Activated CD4-positive, alpha-beta T cell treated with anti-CD3 and anti-CD28 coated beads for 4 hours (primary cell): ENCODE results near the gene ZIC5.

ENCODE experiments used
- DNase-seq, 2 donors: peaks; one replicate each; pipeline ENCODE4 v3.0.0-alpha.2; 2020

ZIC5 gene

DNA sequence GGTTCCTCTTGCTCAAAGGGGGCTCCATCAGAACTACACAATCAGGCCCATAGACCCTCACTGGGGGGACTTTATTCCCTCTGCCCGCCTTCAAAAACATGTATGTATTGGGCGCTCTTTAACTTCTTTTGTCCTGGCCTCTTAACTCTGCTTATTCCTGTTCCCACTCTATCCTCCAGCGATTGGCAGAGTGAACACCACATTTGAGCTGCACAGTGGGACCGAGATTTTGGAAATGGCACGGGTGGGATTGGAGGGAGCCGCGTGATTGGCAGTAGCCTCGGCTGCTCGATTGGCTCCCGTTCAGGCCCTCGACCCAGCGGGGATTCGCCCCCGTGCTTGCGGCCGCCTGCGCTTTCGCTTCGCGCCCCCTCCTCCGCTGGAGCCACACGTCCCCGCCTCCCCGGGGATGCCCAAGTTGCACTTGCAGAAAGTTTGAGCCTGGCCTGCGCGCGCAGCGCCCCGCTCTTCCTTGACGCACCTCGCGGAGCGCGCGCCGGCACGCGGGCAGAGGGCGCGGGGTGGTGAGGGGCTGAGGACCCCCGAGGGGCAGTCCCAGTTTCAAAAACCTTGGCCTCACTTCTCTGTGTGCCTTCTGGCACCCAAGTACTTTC lies at the start of gene ZIC5:
ZIC5 (minus strand) TSS at position 192 of the 614 bp plus-strand sequence; CDS start at position 28, 164 bp downstream.
- DNase-seq = no peak

DNA sequence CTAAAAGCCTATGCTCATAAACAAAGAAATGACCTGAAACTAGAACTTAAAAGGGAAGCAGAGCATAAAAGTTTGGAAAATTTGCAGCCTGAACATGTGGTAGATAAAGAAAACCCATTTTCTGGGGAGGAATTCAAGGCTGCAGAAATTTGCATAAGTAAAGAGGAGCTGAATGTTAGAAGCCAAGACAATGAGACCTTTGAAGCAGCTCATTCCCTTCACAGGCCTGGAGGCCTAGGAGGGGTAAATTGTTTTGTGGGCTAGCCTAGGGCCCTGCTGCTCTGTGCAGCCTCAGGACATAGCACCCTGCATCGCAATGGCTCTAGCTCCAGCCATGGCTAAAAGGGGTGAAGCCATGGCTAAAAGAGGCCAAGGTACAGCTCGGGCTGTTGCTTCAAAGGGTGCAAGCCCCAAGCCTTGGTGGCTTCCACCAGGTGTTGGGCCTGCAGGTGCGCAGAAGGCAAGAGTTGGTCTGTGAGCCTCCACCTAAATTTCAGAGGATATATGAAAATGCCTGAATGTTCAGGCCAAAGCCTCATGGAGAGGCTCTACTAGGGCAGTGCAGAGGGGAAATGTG lies 48.3 kb upstream of the ZIC5 start:
- no peak for DNase-seq

- DNase-seq = no peak
Measured at GRCh38 chr13:100014621-100015020, 43.1 kb upstream of the ZIC5 start.

GRCh38 chr13:99998261-99998660 lies 26.7 kb upstream of the ZIC5 start:
- DNase-seq = no peak

- no peak for DNase-seq
Measured at GRCh38 chr13:99997702-99998214, 26.2 kb upstream of the ZIC5 start.

DNA sequence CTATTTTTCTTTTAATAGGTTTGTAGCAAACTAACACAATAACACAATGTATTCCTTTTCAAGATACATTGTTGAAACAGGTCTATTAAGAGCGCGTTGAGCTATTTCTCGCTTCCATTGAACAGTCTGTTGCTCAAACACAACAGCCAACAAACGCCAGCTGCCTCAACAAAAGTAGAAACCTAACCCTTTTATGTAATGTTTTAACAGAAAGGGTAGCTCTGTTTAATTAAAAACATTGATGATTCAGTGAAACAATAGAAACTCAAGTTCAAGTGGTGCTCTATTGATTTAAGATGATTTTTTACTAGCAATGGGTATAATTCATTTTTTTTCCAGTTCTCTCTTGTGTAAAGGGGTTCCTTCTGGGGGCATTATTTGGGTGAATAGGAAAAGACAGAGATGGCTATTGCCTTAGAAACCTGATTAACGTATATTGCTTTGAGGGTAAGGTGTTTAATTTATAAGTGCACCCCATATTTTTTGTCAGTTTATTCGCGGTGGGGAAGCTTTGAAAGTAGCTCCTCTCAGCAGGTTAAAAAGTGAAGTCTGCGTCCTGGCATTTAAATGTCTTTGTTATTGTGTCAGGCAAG lies 24.9 kb upstream of the ZIC5 start:
- no peak for DNase-seq

- DNase-seq = no peak
Measured at GRCh38 chr13:99995589-99996380, 24.2 kb upstream of the ZIC5 start.

GRCh38 chr13:99995104-99995588 lies 23.6 kb upstream of the ZIC5 start:
- no peak for DNase-seq

GRCh38 chr13:99994638-99995020 lies 23.1 kb upstream of the ZIC5 start:
- DNase-seq = no peak

- DNase-seq = no peak
Measured at GRCh38 chr13:99993660-99994637, 22.4 kb upstream of the ZIC5 start.

DNA sequence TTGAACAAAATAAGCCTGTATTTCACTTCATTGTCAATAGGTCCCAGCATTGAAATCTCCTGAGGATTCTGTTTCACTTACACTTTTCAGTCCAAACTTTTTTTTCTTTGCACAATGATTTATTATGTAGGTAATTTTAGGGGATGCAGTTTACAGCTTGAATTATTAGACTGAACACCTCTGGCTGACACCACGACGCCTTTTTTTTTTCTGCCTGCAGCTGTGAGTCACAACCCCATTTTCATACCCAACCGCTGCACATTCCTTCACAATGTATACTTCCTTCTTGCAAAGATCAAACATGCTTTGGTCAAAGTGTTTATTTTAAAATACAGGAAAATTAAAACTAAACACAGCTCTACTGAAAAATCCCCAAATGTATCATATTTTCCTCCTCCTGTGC lies 21.4 kb upstream of the ZIC5 start:
- no peak for DNase-seq

- DNase-seq = no peak
Measured at GRCh38 chr13:99991828-99992775, 20.5 kb upstream of the ZIC5 start.

- no peak for DNase-seq
Measured at GRCh38 chr13:99991013-99991827, 19.7 kb upstream of the ZIC5 start.

DNA sequence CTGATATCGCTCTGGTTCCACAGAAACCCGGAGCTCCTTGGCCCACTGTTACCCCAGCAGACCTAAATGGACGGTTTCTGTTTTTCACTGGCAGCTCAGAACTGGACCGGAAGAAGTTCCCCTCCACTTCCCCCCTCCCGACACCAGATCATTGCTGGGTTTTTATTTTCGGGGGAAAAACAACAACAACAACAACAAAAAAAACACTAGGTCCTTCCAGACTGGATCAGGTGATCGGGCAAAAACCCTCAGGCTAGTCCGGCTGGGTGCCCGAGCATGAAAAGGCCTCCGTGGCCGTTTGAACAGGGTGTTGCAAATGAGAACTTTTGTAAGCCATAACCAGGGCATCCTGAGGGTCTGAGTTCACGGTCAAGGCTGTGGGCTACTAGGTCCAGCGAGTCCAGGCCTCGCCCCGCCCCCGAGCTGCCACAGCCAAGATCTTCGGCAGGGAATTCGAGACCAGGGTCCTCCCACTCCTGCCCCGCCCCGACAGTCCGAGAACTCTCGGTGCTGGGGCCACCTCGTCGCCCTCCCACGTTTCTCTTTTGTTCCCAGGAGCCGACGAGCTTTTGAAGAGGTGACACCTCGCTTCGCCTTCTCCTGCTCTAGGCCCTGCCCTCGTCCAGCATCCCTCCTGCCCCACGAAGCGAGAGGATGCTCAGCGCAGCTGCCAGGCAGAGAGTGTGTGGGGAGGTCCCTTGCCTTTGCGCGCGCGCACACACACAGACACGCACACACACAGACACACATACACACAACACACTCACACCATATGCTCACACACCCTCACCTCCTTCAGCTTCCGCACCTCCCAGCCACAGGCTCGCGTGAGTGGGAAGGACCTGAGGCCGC lies 18.8 kb upstream of the ZIC5 start:
- DNase-seq = no peak

- DNase-seq = no peak
Measured at GRCh38 chr13:99989276-99990125, 17.9 kb upstream of the ZIC5 start.

GRCh38 chr13:99988529-99989275 lies 17.1 kb upstream of the ZIC5 start:
- no peak for DNase-seq
